A204.1 (cell line): ENCODE measurements around the gene INPP4B.

Experiments
- FAIRE-seq: peaks from 2 replicates; lab custom pipeline; 2012; peaks lifted over from hg19 to GRCh38; lab: Jason Lieb, UNC

Gene INPP4B

GRCh38 chr4:142463206-142463605, 382.9 kb downstream of the INPP4B start:
- no peak for FAIRE-seq

- no peak for FAIRE-seq
Observed at GRCh38 chr4:142452161-142452855, 393.8 kb downstream of the INPP4B start.

GRCh38 chr4:142449771-142450373, 396.2 kb downstream of the INPP4B start:
- no peak for FAIRE-seq

GRCh38 chr4:142447009-142447408, 399.1 kb downstream of the INPP4B start:
- FAIRE-seq = no peak

DNA sequence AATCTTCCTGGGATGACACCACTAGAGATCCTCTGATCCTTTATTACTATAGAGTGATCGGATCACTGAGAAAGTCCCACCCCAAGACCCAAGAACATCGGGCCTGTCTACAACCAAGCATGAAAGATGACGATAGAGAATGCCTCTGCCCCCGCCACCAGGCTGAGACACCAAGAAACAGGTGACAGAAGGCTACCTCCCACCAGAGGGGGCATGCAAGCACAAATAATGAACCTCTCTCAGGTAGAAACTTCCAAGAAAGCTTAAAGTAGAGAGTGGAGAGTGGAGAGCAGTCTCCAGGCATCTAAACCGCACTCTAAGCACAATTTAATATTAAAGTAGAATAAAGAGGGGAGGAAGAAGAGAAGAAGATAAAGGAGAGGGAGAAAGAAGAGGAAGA, 402.6 kb downstream of the INPP4B start:
- no peak for FAIRE-seq

GRCh38 chr4:142440093-142440492, 406.0 kb downstream of the INPP4B start:
- no peak for FAIRE-seq

- FAIRE-seq = no peak
Observed at GRCh38 chr4:142435599-142436235, 410.4 kb downstream of the INPP4B start.

GRCh38 chr4:142434519-142435224, 411.4 kb downstream of the INPP4B start:
- no peak for FAIRE-seq

- FAIRE-seq = no peak
Observed at GRCh38 chr4:142428715-142429114, 417.4 kb downstream of the INPP4B start.

- no peak for FAIRE-seq
Observed at GRCh38 chr4:142427456-142427855, 418.6 kb downstream of the INPP4B start.

- FAIRE-seq = no peak
Observed at GRCh38 chr4:142423861-142424260, 422.2 kb downstream of the INPP4B start.

DNA sequence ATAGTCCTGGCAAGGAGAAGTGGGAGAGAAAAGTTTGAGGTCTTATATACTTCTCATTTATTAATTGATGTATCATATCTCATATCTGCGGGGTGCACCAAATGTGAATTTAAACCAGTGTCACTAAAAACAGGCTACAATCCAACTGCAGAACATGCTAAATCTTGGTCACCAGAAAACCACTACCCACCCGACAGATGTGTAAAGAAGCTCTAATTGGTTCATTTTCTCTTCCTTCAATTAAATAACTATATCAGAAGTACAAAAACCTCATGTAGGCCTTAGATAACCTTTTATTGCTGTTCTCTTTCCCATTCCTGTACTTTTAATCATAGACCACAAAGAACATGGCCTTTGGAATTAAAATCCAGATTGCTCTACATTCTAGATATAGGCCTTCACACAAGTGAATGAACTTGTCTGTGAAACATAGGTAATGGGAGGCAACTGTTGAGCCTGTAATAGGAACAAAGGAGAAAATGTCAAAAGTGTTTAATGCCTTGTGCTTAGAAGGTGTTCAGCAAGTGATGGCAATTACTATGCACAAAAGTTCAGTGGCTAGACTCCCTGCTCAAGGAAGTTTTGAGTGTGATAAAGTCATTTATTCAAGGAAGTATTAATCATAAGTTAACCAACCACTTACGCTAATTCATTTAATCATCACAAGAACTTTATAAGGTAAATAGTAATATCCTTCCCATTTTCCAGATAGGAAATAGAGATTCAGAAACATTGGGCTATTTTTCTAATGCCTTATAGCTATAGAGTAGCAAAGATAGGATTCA, 425.6 kb downstream of the INPP4B start:
- FAIRE-seq = no peak

GRCh38 chr4:142419712-142420111, 426.4 kb downstream of the INPP4B start:
- FAIRE-seq = no peak

GRCh38 chr4:142418697-142419096, 427.4 kb downstream of the INPP4B start:
- FAIRE-seq = no peak

DNA sequence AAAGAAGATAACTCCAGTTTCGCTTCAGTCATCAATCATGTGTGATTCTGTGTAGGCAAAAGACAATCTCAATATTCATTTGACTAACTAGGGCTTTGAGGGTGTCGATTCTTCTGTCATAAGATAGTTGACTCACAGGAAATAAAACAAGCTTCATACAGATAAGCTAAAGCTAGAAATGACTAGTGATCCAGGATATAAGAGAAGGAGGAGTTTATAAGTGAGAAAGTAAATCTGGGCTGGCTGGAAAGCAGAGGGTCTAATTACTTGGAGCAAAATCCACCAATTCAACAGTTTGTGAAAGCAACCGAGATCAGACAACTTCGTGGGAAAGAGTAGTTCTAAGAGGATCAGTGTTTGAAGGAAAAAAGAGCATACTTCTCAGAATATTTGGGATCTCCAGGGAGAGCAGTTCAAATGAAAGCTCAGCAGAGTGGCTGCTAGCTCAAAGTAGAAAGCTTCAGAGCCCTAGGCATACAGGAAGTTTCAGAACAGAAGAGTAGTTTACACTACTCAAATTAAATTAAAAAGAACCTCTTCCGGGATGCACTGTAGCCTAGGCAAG, 429.3 kb downstream of the INPP4B start:
- FAIRE-seq = no peak

GRCh38 chr4:142416121-142416520, 430.0 kb downstream of the INPP4B start:
- no peak for FAIRE-seq

- FAIRE-seq = no peak
Observed at GRCh38 chr4:142414366-142414990, 431.6 kb downstream of the INPP4B start.

DNA sequence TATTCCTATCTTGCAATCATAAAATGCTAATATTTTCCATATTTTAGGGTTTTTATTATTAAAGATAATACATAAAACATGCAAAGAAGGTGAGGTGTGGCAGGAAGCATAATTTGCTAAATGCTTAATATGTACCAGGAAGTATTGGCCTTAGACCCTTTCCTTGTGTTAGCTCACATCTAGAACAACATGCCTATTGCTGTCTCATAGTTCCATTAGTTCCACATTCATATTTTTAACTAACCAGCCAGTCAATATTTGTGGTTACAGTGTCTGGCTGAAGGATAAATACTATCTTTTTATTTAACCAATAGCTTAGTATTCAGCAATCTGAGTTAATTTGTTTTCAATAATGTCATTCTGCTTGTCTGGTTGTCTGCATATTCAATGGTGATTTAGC, 432.6 kb downstream of the INPP4B start:
- FAIRE-seq = no peak

DNA sequence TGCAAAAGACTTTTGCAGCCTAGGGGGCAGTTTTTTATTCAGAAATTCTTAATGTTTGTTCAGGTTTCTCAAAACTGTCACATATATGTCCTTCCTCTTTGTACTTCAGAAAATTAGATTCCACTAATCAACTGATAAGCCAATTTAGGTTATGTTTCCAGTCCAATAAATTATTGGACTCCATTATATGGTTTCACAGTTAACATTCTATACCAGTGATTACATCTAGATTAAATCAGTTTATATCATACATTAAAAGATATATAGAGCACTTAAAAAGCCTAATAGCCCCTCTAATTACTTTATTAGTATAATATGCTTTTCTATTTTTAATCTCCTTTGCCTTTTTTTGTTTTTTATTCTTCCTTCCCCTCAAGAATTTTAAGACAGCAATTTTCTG, 434.1 kb downstream of the INPP4B start:
- no peak for FAIRE-seq

- FAIRE-seq = no peak
Observed at GRCh38 chr4:142408003-142408441, 438.1 kb downstream of the INPP4B start.

DNA sequence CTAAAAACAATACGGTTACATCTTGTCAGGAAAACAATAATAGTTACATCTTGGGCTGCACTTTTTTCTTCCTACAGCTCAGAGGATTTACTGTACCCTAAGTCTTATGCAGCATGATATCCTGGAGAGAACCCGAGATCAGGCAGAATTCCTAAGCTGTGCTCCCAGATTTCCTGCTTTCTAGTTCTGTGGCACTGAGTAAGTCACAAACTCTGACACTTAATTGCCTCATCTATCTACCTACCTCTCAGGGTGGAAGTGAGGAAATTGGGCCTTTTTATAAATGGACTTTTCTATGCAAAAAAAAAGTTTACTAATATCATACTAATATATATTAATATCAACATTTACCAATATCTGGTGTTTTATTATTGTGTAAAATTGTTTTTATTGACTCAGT, 438.5 kb downstream of the INPP4B start:
- FAIRE-seq = no peak
